ENCODE data around the gene ERBIN.

DNA sequence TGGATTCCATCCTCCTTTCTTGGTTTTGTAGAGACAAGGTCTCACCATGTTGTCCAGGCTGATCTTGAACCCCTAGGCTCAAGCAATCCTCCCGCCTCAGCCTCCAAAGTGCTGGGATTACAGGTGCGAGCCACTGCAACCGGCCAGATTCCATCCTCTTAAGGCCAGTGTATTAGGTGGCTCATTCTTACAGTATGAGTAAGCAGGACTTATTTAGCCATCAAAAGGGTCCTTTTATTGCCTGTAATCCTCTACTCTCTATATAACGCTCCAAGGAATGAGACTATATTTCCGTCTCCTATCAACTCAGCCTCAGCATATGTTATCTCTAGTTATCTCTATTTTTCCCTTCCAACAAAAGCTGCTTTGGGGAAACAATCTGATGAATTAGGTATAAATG, 3.0 kb upstream of the ERBIN start:
- TF ChIP-seq, protein P1, sequence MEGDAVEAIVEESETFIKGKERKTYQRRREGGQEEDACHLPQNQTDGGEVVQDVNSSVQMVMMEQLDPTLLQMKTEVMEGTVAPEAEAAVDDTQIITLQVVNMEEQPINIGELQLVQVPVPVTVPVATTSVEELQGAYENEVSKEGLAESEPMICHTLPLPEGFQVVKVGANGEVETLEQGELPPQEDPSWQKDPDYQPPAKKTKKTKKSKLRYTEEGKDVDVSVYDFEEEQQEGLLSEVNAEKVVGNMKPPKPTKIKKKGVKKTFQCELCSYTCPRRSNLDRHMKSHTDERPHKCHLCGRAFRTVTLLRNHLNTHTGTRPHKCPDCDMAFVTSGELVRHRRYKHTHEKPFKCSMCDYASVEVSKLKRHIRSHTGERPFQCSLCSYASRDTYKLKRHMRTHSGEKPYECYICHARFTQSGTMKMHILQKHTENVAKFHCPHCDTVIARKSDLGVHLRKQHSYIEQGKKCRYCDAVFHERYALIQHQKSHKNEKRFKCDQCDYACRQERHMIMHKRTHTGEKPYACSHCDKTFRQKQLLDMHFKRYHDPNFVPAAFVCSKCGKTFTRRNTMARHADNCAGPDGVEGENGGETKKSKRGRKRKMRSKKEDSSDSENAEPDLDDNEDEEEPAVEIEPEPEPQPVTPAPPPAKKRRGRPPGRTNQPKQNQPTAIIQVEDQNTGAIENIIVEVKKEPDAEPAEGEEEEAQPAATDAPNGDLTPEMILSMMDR (IDR thresholded peaks at IDR 0.05) = no peak
- TF ChIP-seq POLR2A (IDR thresholded peaks at IDR 0.05) = no peak

All from thyroid gland (tissue), 4 donors.